ENCODE data around the gene FCN2. TPM values are rescaled to one million over a fixed set of nuclear protein-coding genes. Genes with fewer than 3 reads are reported as not detected.

FCN2 gene
- total RNA-seq, 2 experiments from 2014 or later = not detected

DNA sequence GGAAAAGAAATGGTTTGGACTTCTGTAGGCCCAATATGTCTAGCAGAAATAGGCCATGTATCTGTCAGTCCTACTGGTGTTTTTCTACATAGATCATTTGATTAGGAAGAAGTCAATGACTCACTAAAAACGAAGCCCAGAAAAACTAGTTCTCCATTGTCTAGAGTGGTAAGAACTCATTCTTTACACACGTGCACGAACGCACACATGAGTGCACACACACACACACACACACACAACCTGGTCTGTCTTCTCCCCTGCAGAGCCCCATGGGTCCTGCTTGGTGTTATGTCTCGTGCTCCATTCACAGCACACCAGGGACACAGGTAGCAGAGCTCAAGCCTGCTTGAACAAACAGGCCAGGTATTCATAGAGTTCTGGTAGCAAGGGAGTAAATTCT lies 52.0 kb downstream of the FCN2 start:
- no peaks in the 10 kb centered on the region for H3K4me1 Mint-ChIP-seq
- DNase-seq = no peak
- peaks cover 15% of the 10 kb centered on the region for H3K27me3 Mint-ChIP-seq
- no peak overlapping the region for H3K27ac Mint-ChIP-seq
- H3K36me3 Mint-ChIP-seq = no peaks in the 10 kb centered on the region
- no peak overlapping the region for H3K4me3 Mint-ChIP-seq
- no peaks in the 10 kb centered on the region for H3K9me3 Mint-ChIP-seq

DNA sequence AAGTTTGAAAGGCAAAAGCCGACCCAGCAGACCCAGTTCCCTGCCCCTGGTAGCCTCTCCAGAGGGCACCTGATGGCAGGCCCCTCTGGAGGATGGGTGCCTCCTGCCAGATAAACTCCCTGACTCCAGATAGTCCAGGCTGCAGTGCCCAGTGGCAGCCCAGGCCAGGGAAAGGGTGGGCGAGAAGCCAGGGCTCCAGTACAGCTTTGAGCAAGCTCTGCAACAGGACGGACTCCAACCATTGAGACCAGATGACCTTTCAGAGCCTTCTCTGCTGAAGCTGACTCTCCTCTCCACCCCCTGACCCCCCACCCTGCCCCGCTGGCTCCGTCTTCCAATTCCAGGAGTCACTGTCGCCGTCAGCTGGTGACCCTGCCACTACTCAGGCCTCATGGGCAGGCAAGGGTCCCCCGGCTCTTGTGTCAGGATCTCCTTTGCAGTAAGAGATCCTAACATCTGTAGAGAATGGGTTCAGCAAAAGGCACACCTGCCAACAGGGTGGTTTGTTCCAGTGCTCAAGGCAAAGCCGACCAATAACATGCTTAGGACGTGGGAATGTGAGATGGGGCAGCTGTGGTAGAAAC lies 52.6 kb downstream of the FCN2 start:
- no peaks in the 10 kb centered on the region for H3K4me1 Mint-ChIP-seq
- H3K27ac Mint-ChIP-seq = no peak overlapping the region
- DNase-seq = no peak
- peaks cover 15% of the 10 kb centered on the region for H3K27me3 Mint-ChIP-seq
- H3K4me3 Mint-ChIP-seq = no peak overlapping the region
- H3K36me3 Mint-ChIP-seq = no peaks in the 10 kb centered on the region
- H3K9me3 Mint-ChIP-seq = no peaks in the 10 kb centered on the region

DNA sequence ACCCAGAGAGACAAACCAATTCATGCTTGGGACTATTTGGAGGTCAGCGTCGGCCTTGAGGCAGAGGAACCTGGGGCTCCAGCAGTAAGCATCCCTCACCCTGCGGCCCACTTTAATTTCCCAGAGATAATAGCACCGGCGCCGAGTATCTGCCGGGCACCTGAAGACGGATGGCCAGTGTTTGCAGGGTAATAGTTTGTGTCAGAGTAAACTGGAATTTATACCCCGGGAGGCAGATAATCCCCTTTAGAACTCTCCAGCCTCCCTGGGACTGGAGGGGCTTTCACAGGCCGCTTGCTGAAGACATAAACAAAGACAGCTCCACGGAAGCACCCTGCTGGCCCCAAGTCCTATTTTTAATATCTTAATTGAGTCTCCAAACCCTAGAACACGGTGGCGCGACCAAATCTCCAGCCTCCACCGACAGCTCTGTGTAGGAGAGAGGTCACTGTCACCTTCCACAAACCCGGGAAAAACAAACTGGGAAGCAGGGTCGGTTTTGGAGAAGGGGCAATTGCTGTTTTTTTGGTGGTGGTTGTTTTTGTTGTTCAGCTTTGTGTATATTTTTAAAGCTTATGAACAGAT lies 54.5 kb downstream of the FCN2 start:
- no peak for DNase-seq
- Mint-ChIP-seq H3K4me1 (no peaks in the 10 kb centered on the region), H3K36me3 (no peaks in the 10 kb centered on the region), H3K9me3 (no peaks in the 10 kb centered on the region), H3K4me3 (no peak overlapping the region), H3K27me3 (peaks cover 14% of the 10 kb centered on the region), H3K27ac (no peak overlapping the region)

DNA sequence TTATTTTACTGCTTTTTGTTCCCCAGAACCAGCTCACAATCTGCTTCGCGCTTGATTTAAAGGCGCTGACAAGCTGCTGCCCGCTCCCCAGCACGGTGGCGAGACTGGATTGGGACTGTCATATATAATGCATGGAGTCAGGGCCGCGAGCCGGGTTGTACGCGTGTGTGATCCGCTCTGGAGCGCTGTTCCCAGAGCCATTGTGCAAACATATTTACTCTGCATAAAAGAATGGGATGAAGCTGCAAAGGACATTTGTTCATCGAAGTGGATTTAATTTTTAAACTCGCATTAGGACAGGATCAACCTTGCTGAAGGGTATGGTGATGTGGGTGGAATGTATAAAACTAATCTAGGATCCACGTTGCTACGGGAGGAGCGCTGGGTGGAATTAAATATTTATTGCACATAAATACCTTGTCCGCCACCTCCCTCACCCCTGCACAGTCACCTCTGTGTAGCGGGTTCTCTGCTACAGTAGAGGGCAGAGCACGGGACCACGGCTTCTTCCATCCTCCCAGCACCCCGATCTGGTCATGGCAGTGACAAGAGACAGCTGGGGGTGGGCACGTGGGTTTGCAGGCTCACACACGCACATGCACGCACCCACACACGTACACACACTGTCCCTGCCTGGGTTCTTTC lies 55.2 kb downstream of the FCN2 start:
- no peak for DNase-seq
- no peaks in the 10 kb centered on the region for H3K4me1 Mint-ChIP-seq
- no peaks in the 10 kb centered on the region for H3K9me3 Mint-ChIP-seq
- peaks cover 14% of the 10 kb centered on the region for H3K27me3 Mint-ChIP-seq
- no peaks in the 10 kb centered on the region for H3K36me3 Mint-ChIP-seq
- no peak overlapping the region for H3K4me3 Mint-ChIP-seq
- no peak overlapping the region for H3K27ac Mint-ChIP-seq

DNA sequence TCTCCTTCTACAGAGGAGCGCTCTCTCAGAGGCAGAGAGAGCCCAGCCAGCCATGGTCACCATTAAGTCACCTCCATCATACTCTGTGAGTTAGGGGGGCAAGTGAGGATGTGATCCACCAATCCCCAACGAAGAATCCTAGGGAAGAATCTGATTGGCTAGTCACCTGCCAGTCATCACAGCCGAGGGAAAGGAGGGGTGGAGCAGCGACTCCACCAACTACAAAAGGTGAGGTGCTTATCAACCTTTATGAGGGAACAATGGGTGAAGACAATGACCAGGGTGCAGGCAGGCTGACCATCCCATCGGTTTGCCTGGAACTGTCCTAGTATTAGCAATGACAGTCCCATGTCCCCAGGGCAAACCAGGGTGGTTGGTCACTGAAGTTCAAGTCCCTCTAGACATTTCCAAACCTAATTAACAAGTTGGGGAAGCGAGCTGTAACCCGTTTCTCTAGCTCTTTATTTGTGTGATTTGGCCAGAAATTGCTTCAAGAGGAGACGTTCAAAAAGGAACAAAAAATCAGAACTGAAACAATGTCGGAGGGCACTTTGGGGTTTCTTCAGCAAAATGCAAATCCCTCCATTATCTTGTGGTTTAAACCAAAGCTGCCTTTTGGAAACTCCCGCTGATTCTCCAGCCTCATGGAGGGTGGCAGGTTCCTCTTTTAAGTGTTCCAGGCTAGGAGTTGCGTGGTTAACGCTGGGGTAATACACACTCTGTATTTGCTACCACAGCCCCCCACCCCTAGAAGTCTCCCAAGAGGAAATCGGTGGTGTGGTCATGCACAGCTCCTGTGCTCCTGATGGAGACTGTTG lies 55.9 kb downstream of the FCN2 start:
- H3K27ac Mint-ChIP-seq = no peak overlapping the region
- no peaks in the 10 kb centered on the region for H3K36me3 Mint-ChIP-seq

More for the DNA sequence above, 55.9 kb downstream of the FCN2 start:
- Mint-ChIP-seq H3K4me3 (no peak overlapping the region), H3K4me1 (no peaks in the 10 kb centered on the region), H3K27me3 (peaks cover 9% of the 10 kb centered on the region), H3K9me3 (no peaks in the 10 kb centered on the region)
- DNase-seq = no peak

Other genes starting within 250 kb of the FCN2 start
- gene COL5A1, start 239.0 kb upstream of the FCN2 start, total RNA-seq = under 1 TPM; 0.23 to 0.24 TPM
- gene FCN1, start 37.1 kb downstream of the FCN2 start, total RNA-seq = not detected
- not detected for gene OLFM1, start 206.9 kb downstream of the FCN2 start, total RNA-seq

Data from activated naive CD8-positive, alpha-beta T cell treated with anti-CD3 and anti-CD28 coated beads for 36 hours (primary cell).